Suprapubic skin (tissue), 3 donors: ENCODE measurements around the gene GLP2R.

Experiments used
- POLR2A ChIP-seq, 2 donors: fragments of 450-650 bp; IDR thresholded peaks; one replicate each; pipeline ENCODE4 v1.6.1; 2017; ENCODE audit warnings: antibody characterized with exemption in 2 of 2, mild to moderate bottlenecking in 2 of 2, moderate library complexity in 2 of 2
- TF ChIP-seq, protein P1 (sequence below), 2 donors: fragments of 200-600 bp in 1 of 2; fragments of 450-650 bp in 1 of 2; sonication (generic) in 1 of 2; IDR thresholded peaks; one replicate each; pipeline ENCODE4 v1.5.1; 2016 to 2019; ENCODE audit warnings: antibody characterized with exemption in 2 of 2, mild to moderate bottlenecking in 1 of 2, moderate library complexity in 1 of 2

DNA sequence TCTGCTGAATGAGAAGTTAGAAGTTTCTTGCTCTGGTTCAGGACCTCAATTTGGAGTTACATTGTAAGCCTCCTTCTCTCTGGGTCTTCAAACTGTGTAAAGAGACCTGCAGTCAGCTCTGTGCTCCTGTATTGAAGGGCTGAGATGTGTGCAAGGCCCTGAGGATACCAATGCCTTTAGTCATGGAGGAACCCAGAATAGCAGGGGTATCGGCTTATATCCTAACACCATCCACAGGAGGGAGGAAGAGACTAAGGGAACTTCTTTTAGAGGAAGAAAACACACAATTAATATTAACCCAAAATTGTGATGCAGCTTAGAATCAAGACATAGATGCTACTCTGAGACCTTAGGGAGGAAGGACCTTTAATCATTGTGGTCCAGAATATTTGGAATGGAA, 36.5 kb downstream of the GLP2R start:
- TF ChIP-seq, protein P1, sequence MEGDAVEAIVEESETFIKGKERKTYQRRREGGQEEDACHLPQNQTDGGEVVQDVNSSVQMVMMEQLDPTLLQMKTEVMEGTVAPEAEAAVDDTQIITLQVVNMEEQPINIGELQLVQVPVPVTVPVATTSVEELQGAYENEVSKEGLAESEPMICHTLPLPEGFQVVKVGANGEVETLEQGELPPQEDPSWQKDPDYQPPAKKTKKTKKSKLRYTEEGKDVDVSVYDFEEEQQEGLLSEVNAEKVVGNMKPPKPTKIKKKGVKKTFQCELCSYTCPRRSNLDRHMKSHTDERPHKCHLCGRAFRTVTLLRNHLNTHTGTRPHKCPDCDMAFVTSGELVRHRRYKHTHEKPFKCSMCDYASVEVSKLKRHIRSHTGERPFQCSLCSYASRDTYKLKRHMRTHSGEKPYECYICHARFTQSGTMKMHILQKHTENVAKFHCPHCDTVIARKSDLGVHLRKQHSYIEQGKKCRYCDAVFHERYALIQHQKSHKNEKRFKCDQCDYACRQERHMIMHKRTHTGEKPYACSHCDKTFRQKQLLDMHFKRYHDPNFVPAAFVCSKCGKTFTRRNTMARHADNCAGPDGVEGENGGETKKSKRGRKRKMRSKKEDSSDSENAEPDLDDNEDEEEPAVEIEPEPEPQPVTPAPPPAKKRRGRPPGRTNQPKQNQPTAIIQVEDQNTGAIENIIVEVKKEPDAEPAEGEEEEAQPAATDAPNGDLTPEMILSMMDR (IDR thresholded peaks at IDR 0.05), result no peak
- TF ChIP-seq POLR2A (IDR thresholded peaks at IDR 0.05), result no peak
